Fibroblast of skin of scalp (primary cell): ENCODE results near the gene SLC30A5.
"Not testable (repeated sequence)": the region's sequence is repeated elsewhere in the genome, so short reads cannot be mapped to it uniquely, and the experiment has no call there.

ENCODE experiments used
- DNase-seq: peaks from one replicate; pipeline ENCODE4 v3.0.0-alpha.2; 2013

The SLC30A5 gene

GRCh38 chr5:69105996-69106906, 12.4 kb downstream of the SLC30A5 start:
- no peak for DNase-seq

DNA sequence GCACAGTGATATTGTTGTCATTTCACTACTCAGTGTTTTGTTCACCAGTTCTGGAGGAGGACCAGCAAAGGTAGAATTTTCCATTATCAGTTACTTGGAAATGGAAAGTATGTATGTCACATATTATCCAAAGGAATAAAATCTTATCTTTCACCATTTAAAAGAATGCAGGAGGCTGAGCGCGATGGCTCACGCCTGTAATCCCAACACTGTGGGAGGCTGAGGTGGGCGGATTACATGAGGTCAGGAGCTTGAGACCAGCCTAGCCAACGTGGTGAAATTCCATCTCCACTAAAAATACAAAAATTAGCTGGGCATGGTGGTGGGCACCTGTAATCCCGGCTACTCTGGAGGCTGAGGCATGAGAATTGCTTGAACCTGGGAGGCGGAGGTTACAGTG, 14.6 kb downstream of the SLC30A5 start:
- DNase-seq, result not testable (repeated sequence)

DNA sequence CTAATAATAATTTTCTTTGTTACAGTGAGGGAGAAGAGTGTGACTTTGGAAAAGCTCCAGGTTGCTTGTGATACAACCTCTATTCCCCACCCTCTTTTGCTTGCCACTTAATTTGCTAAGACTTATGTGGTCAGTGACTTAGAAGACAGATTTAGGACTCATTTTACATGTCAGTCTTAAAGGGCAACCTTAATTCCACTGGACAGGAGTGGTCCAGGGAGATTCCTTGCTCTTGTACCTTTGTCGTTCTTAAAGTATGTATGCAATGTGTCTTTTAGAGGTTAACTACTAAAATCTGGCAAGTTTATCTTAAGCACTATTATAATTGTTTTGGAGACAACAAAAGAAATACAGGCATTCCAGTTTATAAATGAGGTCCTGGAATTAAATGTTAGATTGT, 20.0 kb downstream of the SLC30A5 start:
- DNase-seq, result no peak

GRCh38 chr5:69115526-69115925, 21.7 kb downstream of the SLC30A5 start:
- DNase-seq, result no peak

GRCh38 chr5:69129413-69129812, 35.6 kb downstream of the SLC30A5 start:
- DNase-seq, result peak; percentile 61

DNA sequence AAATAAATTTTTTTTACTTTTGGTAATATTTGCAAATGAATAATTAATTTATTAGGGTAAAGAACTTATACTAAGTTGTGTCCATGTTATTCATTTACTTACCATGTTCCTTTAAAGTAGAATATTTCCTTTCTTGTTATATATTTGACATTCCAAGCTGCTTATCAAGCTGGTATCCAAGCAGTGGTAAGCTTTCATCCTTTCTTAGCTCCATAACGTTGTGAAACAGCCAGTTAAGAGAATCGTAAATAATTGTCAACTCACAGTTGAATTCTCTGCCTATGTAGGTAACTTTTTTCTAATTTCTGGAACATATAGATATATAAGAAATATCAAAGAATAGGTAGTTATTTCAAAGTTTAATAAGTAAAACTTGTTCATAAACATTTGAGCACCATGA, 36.4 kb downstream of the SLC30A5 start:
- DNase-seq, result no peak

DNA sequence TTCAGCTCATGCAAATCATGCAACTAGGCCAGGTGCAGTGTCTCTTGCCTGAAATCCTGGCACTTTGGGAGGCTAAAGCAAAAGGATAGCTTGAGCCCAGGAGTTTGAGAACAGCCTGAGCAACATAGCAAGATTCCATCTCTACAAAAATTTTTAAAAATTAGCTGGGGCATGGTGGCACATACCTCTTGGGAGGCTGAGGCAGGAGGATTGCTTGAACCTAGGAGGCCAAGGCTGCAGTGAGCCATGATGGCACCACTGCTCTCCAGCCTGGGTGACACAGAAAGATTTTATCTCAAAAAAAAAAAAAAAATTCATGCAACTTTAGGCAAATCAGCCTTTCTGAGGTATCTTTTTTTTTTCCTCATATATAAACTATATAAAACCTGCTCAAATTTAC, 37.5 kb downstream of the SLC30A5 start:
- DNase-seq, result no peak

- DNase-seq, result no peak
Measured at GRCh38 chr5:69134126-69134525, 40.3 kb downstream of the SLC30A5 start.

- DNase-seq, result peak; percentile 71
Measured at GRCh38 chr5:69136293-69136692, 42.5 kb downstream of the SLC30A5 start.

DNA sequence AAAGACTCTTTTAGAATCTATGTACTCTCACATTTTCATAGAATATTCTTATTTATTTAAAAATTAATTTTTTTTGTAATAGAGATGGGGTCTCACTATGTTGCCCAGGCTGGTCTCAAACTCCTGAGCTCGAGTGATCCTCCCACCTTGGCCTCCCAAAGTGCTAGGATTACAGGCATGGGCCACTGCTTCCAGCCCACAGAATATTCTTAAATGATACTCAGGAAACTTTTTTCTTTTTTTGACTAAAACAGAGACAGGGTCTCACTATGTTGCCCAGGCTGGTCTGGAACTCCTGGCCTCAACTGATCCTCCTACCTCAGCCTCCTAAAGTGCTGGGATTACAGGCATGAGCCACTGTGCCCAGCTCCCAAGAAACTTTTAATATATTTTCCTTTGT, 43.4 kb downstream of the SLC30A5 start:
- not testable (repeated sequence) for DNase-seq

DNA sequence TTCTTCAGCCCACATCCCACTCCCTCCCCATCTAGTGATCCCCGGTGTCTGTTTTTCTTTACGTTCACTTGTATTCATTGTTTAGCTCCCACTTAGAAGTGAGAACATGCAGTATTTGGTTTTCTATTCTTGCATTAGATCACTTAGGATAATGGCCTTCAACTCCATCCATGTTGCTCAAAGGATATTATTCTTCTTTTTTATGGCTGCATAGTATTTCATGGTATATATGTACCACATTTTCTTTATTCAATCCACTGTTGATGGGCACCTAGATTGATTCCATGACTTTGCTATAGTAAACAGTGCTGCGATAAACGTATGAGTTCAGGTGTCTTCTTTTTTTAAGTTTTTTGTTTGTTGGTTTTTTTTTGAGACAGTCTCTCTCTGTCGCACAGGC, 44.0 kb downstream of the SLC30A5 start:
- DNase-seq, result no peak

GRCh38 chr5:69138766-69139165, 45.0 kb downstream of the SLC30A5 start:
- peak; percentile 9 for DNase-seq

- not testable (repeated sequence) for DNase-seq
Measured at GRCh38 chr5:69140239-69140638, 46.4 kb downstream of the SLC30A5 start.

- DNase-seq, result no peak
Measured at GRCh38 chr5:69140827-69141226, 47.0 kb downstream of the SLC30A5 start.

- not testable (repeated sequence) for DNase-seq
Measured at GRCh38 chr5:69148576-69148975, 54.8 kb downstream of the SLC30A5 start.

DNA sequence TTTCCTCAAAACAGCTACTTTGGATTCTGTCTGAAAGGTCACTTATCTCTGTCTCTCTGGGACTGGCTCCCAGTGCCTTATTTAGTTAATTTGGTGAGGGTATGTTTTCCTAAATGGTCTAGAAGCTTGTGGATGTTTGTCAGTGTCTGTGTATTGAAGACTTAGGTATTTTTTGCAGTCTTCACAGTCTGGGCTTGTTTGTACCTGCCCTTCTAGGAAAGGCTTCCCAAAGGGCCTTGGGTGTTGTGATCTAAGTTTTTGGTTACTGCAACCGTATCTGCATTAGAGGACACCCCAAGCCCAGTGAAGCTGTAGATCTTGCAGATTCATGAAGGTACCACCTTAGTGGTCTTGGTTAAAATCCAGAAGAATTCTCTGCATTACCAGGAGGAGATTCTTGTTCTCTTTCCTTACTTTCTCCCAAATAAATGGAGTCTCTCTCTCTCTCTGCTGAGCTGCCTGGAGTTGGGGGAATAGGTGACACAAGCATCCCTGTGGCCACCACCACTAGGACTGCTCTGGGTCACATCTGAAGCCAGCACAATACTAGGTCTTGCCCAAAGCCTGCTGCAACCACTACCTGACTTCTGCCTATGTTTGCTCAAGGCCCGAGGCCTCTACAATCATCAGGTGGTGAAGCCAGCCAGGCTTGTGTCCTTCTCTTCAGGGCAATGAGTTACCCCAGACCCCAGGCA, 55.3 kb downstream of the SLC30A5 start:
- no peak for DNase-seq

GRCh38 chr5:69149676-69150010, 55.8 kb downstream of the SLC30A5 start:
- DNase-seq, result no peak

DNA sequence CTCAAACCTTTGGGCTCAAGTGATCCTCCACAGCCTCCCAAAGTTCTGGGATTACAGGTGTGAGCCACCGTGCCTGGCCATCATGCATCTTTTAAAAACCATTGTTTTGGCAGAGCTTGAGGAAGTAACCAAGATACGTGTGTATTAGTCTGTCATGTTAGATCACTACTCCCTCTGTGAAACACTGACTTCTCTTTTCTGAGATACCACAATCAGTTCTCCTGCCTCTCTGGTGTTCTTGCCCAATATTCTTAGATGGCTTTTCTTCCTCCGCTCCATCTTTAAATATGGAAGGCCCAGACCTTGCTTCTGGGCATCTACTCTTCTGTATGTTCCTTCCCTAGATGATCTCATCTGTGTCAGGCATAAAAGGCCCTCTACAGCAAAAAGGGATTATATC, 58.9 kb downstream of the SLC30A5 start:
- DNase-seq, result no peak

GRCh38 chr5:69156456-69156855, 62.6 kb downstream of the SLC30A5 start:
- no peak for DNase-seq

GRCh38 chr5:69158039-69158438, 64.2 kb downstream of the SLC30A5 start:
- DNase-seq, result no peak

- DNase-seq, result no peak
Measured at GRCh38 chr5:69160651-69161050, 66.8 kb downstream of the SLC30A5 start.

DNA sequence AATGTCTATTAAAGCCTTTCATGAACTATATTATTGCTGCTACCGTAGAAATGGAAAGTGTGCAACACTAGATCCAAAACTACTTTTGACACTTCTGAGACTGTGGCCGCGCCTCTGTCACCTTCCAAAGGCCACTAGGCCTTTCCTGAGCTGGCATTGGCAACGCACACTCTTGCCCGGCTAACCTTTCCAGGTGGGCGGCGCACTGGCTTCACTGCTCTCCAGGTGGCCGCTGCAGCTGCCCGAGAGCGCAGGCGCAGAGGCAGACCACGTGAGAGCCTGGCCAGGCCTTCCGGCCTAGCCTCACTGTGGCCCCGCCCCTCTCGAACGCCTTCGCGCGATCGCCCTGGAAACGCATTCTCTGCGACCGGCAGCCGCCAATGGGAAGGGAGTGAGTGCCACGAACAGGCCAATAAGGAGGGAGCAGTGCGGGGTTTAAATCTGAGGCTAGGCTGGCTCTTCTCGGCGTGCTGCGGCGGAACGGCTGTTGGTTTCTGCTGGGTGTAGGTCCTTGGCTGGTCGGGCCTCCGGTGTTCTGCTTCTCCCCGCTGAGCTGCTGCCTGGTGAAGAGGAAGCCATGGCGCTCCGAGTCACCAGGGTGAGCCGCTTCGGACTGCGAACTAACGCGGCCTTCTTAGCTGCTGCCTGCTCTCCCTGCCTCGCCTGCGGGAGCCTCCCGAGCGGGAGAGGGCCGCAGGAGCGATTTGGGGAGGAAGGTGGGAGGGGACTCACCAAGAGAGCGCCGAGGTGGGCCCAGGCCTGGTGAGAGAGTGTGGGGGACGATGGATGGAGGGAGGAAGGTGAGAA, 73.1 kb downstream of the SLC30A5 start, which contains the start of gene CCNB1:
CCNB1 (plus strand) TSS at position 465 of the 807 bp plus-strand sequence; CDS start at position 578, 113 bp downstream.
- peak; percentile 97 for DNase-seq

DNA sequence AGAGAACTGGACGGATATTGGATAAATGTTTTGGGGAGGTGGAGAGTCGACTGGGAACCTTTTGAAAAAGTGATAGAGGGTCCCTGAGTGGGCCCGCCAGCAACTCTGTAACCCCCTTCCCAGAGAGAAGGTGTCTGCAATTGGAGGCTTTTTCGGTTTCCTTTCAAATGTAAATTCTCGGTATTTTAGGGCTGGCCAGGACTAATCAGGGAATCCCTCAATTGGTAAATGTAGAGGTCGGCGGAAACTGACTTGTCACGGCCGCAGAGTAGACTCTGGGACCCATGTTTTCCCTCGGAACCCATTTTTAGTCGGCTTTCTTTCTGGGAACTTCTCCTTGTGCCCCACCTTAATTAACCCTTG, 73.7 kb downstream of the SLC30A5 start:
- no peak for DNase-seq
